Subcutaneous adipose tissue (tissue), 4 donors: ENCODE results near the gene CSF2RB. TPM values are rescaled to one million over a fixed set of nuclear protein-coding genes. Genes with fewer than 3 reads are reported as not detected.

Experiments used
- total RNA-seq, 4 donors: library from RNA; depleted of rRNA; stranded (reverse); fragments of >200 nt; gene quantifications; one replicate each; pipeline ENCODE4 v1.1.0, GENCODE V29; 2016
- TF ChIP-seq, protein P1 (sequence below): fragments of 450-650 bp; IDR thresholded peaks from one replicate; pipeline ENCODE4 v1.5.1; 2016; ENCODE audit warnings: low read depth, mild to moderate bottlenecking, control low read depth, antibody characterized with exemption, moderate library complexity

CSF2RB gene
- total RNA-seq, 4 donors from 2014 or later = 5.8 to 11.7 (median 10.5) TPM

DNA sequence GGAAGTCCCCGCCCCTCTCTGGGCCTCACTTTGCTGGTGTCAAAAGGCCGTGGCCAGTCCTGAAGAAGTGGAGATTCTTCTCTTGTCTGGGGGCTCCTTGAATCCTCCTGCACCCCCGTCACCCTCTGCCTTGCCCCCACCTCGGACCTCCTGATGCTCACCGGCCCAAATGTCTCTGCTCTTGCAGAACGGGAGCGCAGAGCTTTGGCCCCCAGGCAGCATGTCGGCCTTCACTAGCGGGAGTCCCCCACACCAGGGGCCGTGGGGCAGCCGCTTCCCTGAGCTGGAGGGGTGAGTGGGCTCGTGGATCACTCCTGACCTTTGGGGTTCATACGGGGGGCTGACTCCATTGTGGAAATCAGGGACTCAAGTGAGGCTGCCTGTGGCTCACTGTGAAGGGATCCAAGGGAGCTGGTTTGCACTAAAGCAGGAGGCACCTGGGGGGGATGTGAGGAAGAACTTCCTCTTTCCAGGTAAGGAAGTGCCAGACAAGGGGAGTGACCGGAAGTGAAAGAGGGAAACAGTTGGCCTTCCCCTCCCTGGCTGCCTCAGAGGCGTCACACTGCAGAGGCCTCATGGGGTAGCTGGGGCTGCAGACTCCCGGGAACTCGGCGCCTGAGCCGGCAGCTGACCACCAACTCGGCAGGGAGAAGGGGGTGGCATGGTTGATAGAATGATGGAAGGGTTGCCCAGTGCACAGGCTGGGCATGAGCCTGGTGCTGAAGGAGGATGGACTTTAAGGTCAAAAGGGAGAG, 23.1 kb downstream of the CSF2RB start:
- TF ChIP-seq, protein P1, sequence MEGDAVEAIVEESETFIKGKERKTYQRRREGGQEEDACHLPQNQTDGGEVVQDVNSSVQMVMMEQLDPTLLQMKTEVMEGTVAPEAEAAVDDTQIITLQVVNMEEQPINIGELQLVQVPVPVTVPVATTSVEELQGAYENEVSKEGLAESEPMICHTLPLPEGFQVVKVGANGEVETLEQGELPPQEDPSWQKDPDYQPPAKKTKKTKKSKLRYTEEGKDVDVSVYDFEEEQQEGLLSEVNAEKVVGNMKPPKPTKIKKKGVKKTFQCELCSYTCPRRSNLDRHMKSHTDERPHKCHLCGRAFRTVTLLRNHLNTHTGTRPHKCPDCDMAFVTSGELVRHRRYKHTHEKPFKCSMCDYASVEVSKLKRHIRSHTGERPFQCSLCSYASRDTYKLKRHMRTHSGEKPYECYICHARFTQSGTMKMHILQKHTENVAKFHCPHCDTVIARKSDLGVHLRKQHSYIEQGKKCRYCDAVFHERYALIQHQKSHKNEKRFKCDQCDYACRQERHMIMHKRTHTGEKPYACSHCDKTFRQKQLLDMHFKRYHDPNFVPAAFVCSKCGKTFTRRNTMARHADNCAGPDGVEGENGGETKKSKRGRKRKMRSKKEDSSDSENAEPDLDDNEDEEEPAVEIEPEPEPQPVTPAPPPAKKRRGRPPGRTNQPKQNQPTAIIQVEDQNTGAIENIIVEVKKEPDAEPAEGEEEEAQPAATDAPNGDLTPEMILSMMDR = no peak

DNA sequence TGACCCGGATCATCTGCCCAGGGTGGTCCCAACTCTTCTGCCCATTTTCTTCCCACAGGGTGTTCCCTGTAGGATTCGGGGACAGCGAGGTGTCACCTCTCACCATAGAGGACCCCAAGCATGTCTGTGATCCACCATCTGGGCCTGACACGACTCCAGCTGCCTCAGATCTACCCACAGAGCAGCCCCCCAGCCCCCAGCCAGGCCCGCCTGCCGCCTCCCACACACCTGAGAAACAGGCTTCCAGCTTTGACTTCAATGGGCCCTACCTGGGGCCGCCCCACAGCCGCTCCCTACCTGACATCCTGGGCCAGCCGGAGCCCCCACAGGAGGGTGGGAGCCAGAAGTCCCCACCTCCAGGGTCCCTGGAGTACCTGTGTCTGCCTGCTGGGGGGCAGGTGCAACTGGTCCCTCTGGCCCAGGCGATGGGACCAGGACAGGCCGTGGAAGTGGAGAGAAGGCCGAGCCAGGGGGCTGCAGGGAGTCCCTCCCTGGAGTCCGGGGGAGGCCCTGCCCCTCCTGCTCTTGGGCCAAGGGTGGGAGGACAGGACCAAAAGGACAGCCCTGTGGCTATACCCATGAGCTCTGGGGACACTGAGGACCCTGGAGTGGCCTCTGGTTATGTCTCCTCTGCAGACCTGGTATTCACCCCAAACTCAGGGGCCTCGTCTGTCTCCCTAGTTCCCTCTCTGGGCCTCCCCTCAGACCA, 24.0 kb downstream of the CSF2RB start:
- TF ChIP-seq, protein P1 = no peak

DNA sequence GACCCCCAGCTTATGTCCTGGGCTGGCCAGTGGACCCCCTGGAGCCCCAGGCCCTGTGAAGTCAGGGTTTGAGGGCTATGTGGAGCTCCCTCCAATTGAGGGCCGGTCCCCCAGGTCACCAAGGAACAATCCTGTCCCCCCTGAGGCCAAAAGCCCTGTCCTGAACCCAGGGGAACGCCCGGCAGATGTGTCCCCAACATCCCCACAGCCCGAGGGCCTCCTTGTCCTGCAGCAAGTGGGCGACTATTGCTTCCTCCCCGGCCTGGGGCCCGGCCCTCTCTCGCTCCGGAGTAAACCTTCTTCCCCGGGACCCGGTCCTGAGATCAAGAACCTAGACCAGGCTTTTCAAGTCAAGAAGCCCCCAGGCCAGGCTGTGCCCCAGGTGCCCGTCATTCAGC, 24.6 kb downstream of the CSF2RB start:
- TF ChIP-seq, protein P1 = no peak

DNA sequence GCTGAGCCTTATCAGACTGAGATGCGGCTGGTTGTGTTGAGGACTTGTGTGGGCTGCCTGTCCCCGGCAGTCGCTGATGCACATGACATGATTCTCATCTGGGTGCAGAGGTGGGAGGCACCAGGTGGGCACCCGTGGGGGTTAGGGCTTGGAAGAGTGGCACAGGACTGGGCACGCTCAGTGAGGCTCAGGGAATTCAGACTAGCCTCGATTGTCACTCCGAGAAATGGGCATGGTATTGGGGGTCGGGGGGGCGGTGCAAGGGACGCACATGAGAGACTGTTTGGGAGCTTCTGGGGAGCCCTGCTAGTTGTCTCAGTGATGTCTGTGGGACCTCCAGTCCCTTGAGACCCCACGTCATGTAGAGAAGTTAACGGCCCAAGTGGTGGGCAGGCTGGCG, 25.5 kb downstream of the CSF2RB start:
- TF ChIP-seq, protein P1 = no peak

DNA sequence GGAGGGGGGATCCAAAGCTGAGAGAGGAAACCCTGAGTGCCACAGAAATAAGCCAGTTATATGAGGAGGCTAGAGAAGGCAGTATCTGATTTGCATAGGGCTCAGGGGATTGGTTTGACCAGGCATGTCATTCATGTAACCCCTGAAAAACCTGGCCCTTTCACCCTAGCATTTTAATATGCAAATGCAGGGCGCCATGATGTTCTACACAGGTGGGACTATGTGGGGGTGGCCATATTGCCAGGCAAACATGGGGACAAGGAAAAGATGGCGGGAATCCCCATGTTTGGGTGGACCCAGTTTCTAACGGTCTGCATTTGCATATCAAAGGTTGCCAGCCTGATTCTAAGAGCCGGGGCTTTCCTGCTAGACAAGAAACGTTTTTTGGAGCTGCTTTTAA, 27.2 kb downstream of the CSF2RB start:
- TF ChIP-seq, protein P1 = no peak

DNA sequence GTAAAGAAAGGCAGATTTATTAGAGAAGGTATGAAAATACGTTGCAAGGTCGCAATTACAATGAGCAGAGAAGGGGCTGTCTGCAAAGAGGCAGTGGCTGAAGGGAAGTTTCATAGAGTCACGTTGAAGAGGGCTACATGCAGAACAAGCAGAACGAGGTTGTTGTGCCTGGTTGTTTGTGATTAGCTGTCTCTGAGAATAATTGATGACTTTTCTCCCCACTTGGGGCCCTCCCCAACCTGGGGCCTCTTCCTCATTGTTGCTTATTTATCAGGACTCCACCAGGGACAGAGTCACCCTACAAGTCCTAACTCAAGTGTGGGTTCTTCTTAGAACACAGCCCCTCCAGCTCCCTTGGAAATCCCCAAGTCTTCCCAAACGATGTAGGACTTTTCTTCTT, 29.1 kb downstream of the CSF2RB start:
- TF ChIP-seq, protein P1 = no peak

DNA sequence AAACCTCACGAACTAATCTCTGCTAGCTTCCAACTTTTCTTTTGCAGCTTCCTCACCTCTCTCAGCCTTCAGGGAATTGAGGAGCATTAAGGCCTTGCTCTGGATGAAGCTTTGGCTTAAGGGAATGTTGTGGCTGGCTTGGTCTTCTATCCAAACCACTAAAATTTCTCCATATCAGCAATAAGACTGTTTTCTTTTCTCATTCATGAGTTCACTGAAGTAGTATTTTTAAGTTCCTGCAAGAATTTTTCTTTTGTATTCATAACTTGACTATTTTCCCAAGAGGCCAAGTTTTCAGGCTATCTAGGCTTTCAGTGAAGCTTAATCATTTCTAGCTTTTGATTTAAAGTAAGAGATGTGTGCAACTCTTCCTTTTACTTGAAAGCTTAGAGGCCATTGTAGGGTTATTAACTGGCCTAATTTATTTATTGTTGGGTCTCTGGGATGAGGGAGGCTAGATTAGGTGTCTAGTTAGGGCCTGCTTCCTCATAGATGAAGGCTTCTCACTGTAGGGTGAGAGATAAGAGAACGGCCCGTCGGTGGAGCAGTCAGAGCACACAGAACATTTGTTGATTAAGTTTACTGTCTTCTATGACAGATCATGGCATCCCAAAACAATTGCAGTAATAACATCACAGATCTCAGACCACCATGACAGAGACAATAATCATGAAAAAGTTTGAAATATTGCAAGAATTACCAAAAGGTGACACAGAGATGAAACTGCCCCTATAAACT, 33.2 kb downstream of the CSF2RB start:
- TF ChIP-seq, protein P1 = no peak
